H1 (cell line): Measurements from ENCODE around the gene SYNJ2. TPM values are rescaled to one million over a fixed set of nuclear protein-coding genes. Genes with fewer than 3 reads are reported as not detected.

Experiments
- CTCF ChIA-PET: fragments of 300-600 bp; sonication (Branson Sonifier 250); formaldehyde crosslinking; loops from one replicate; lab custom pipeline; 2021; ENCODE audit not compliant: partially characterized antibody; lab: Charles Lee
- POLR2A ChIA-PET: fragments of 300-600 bp; sonication (Branson Sonifier 250); formaldehyde crosslinking; loops from one replicate; lab custom pipeline; 2021; ENCODE audit warnings: inconsistent platforms; ENCODE audit not compliant: partially characterized antibody; lab: Charles Lee
- DNase-seq, 2 experiments: peaks; one replicate each; pipeline versions ENCODE4 v3.0.0 to v3.0.0-alpha.2; 2010 to 2022; ENCODE audit warnings: low spot score in 2 of 2, low read depth in 1 of 2, mixed read lengths in 1 of 2
- FAIRE-seq: peaks from 2 replicates; lab custom pipeline; 2011; peaks lifted over from hg19 to GRCh38; lab: Jason Lieb, UNC
- H2AFZ ChIP-seq: 2 replicates; pipeline ENCODE4 v1.8.1; 2012; ENCODE audit warnings: low read length, inconsistent platforms
- H2AK5ac ChIP-seq: 2 replicates; pipeline ENCODE4 v1.6.1; 2013; ENCODE audit warnings: low read depth, low read length
- H2BK120ac ChIP-seq: replicated peaks from 2 replicates; pipeline ENCODE3; 2013; ENCODE audit warnings: low read depth, low read length, inconsistent platforms
- H2BK12ac ChIP-seq: 2 replicates; pipeline ENCODE4 v1.6.1; 2013; ENCODE audit warnings: low read depth, low read length
- H2BK15ac ChIP-seq: 2 replicates; pipeline ENCODE4 v1.6.1; 2013; ENCODE audit warnings: low read length
- H2BK20ac ChIP-seq: 2 replicates; pipeline ENCODE4 v1.6.1; 2013; ENCODE audit warnings: low read length
- H2BK5ac ChIP-seq: 2 replicates; pipeline ENCODE4 v1.6.1; 2013; ENCODE audit warnings: low read depth, low read length
- H3K14ac ChIP-seq: 2 replicates; pipeline ENCODE4 v1.6.1; 2013; ENCODE audit warnings: inconsistent platforms; ENCODE audit not compliant: insufficient read length
- H3K18ac ChIP-seq: 2 replicates; pipeline ENCODE4 v1.6.1; 2013; ENCODE audit warnings: low read length; ENCODE audit errors: extremely low read depth
- H3K23ac ChIP-seq: 2 replicates; pipeline ENCODE4 v1.6.1; 2013; ENCODE audit warnings: inconsistent platforms; ENCODE audit not compliant: insufficient read length
- H3K23me2 ChIP-seq: 2 replicates; pipeline ENCODE4 v1.6.1; 2013; ENCODE audit warnings: low read depth, low read length
- H3K27ac ChIP-seq: 2 replicates; pipeline ENCODE4 v1.6.1; 2011; ENCODE audit warnings: low read depth, low read length, inconsistent platforms
- H3K27me3 ChIP-seq, 4 experiments: replicated peaks in 1 of 4; 1 replicate in 1 of 4; 2 replicates in 3 of 4; pipeline versions ENCODE4 v1.6.1 to v1.8.1; 2011 to 2013; ENCODE audit warnings: low read length in 3 of 4, mild to moderate bottlenecking in 3 of 4, inconsistent platforms in 2 of 4, mixed read lengths in 2 of 4, moderate library complexity in 1 of 4; ENCODE audit not compliant: control insufficient read depth in 3 of 4, insufficient read depth in 3 of 4; ENCODE audit errors: extremely low read depth in 1 of 4
- H3K36me3 ChIP-seq, 4 experiments: 2 replicates each; pipeline versions ENCODE4 v1.6.1 to v1.8.1; 2011 to 2013; ENCODE audit warnings: mild to moderate bottlenecking in 4 of 4, low read length in 3 of 4, moderate library complexity in 2 of 4, control low read depth in 1 of 4, inconsistent platforms in 1 of 4; ENCODE audit not compliant: insufficient read depth in 4 of 4, control insufficient read depth in 2 of 4
- H3K4ac ChIP-seq: replicated peaks from 2 replicates; pipeline ENCODE3; 2013; ENCODE audit warnings: low read length, low read depth, mixed read lengths, inconsistent platforms; ENCODE audit not compliant: insufficient read length
- H3K4me1 ChIP-seq, 4 experiments: replicated peaks in 1 of 4; 1 replicate in 1 of 4; 2 replicates in 3 of 4; pipeline versions ENCODE4 v1.6.1 to v1.8.1; 2011 to 2013; ENCODE audit warnings: low read length in 3 of 4, inconsistent platforms in 2 of 4, mixed read lengths in 1 of 4; ENCODE audit not compliant: insufficient read depth in 4 of 4, control insufficient read depth in 3 of 4
- H3K4me2 ChIP-seq, 2 experiments: 2 replicates each; pipeline versions ENCODE4 v1.6.1 to v1.8.1; 2011 to 2013; ENCODE audit warnings: low read depth in 2 of 2, low read length in 2 of 2, control low read depth in 1 of 2, inconsistent platforms in 1 of 2, mild to moderate bottlenecking in 1 of 2; ENCODE audit not compliant: insufficient read depth in 1 of 2
- H3K4me3 ChIP-seq, 4 experiments: fragments of 200-600, 300-600 bp in 1 of 4; sonication (generic), shearing (Covaris generic), sonication (Bioruptor Twin) in 1 of 4; 2 replicates each; pipeline versions ENCODE4 v1.5.1 to v1.8.1; 2011 to 2016; ENCODE audit warnings: low read length in 4 of 4, low read depth in 3 of 4, control low read depth in 2 of 4, inconsistent platforms in 2 of 4, mild to moderate bottlenecking in 2 of 4, mixed read lengths in 1 of 4, moderate library complexity in 1 of 4; ENCODE audit not compliant: insufficient read depth in 2 of 4; ENCODE audit errors: extremely low read depth in 1 of 4
- H3K56ac ChIP-seq: replicated peaks from 2 replicates; pipeline ENCODE3; 2013; ENCODE audit warnings: low read depth, mild to moderate bottlenecking, mixed read lengths, low read length, inconsistent platforms; ENCODE audit not compliant: insufficient read length
- H3K79me1 ChIP-seq: 2 replicates; pipeline ENCODE4 v1.6.1; 2013; ENCODE audit warnings: low read depth, low read length, control low read depth
- H3K79me2 ChIP-seq, 2 experiments: 2 replicates each; pipeline versions ENCODE4 v1.6.1 to v1.8.1; 2012 to 2013; ENCODE audit warnings: low read length in 2 of 2, mild to moderate bottlenecking in 2 of 2, inconsistent platforms in 1 of 2; ENCODE audit not compliant: insufficient read depth in 2 of 2, control insufficient read depth in 1 of 2
- H3K9ac ChIP-seq, 4 experiments: replicated peaks in 1 of 4; 1 replicate in 1 of 4; 2 replicates in 3 of 4; pipeline versions ENCODE4 v1.6.1 to v1.8.1; 2011 to 2013; ENCODE audit warnings: low read depth in 3 of 4, low read length in 3 of 4, control low read depth in 2 of 4, mild to moderate bottlenecking in 2 of 4, moderate library complexity in 2 of 4, inconsistent platforms in 1 of 4; ENCODE audit errors: extremely low read depth in 1 of 4
- H3K9me3 ChIP-seq, 2 experiments: 2 replicates each; pipeline versions ENCODE4 v1.6.1 to v1.8.1; 2012 to 2013; ENCODE audit warnings: mild to moderate bottlenecking in 2 of 2, moderate library complexity in 2 of 2, control low read depth in 1 of 2, inconsistent platforms in 1 of 2, low read depth in 1 of 2, low read length in 1 of 2, mixed read lengths in 1 of 2; ENCODE audit not compliant: insufficient read depth in 2 of 2
- H4K20me1 ChIP-seq, 2 experiments: replicated peaks in 1 of 2; 2 replicates each; pipeline versions ENCODE3 to v1.8.1; 2011 to 2013; ENCODE audit warnings: inconsistent platforms in 2 of 2, low read length in 2 of 2, mild to moderate bottlenecking in 1 of 2; ENCODE audit not compliant: insufficient read depth in 2 of 2, control insufficient read depth in 1 of 2
- H4K5ac ChIP-seq: 2 replicates; pipeline ENCODE4 v1.6.1; 2013; ENCODE audit warnings: low read length, low read depth, mixed read lengths, inconsistent platforms; ENCODE audit not compliant: insufficient read length
- H4K8ac ChIP-seq: 2 replicates; pipeline ENCODE4 v1.8.0; 2013; ENCODE audit warnings: mild to moderate bottlenecking, moderate library complexity, low read length, inconsistent platforms; ENCODE audit not compliant: insufficient read depth; ENCODE audit errors: extremely low read depth
- H4K91ac ChIP-seq: replicated peaks from 2 replicates; pipeline ENCODE3; 2013; ENCODE audit warnings: low read length, mixed read lengths, inconsistent platforms; ENCODE audit not compliant: insufficient read length
- WGBS, 2 experiments: shearing (Covaris generic) in 1 of 2; methylation state at CpG; one replicate each; pipeline versions ENCODE4 v1.1.6 to v1.1.7; 2013 to 2015; ENCODE audit warnings: low lambda C conversion rate in 2 of 2, mixed read lengths in 2 of 2, inconsistent platforms in 1 of 2, low coverage in 1 of 2, missing lambda C conversion rate in 1 of 2; ENCODE audit not compliant: insufficient replicate concordance in 2 of 2, insufficient coverage in 1 of 2, insufficient read length in 1 of 2; ENCODE audit errors: extremely low coverage in 1 of 2, missing lambda C conversion rate in 1 of 2; 5-methylcytosine and 5-hydroxymethylcytosine counted together
- polyA plus RNA-seq, 7 experiments: library from polyadenylated mRNA; depleted of rRNA in 3 of 7; stranded (reverse) in 5 of 7; unstranded in 2 of 7; fragments of >200 nt in 5 of 7; fragments of 200-250 nt in 2 of 7; gene quantifications; 1 replicate in 5 of 7; 2 replicates in 1 of 7; 4 replicates in 1 of 7; pipeline versions ENCODE4 v1.2.1 to v1.2.3, GENCODE V29; 2011 to 2013; ENCODE audit warnings: missing spikeins in 2 of 7, mixed read lengths in 2 of 7
- total RNA-seq: library from RNA; stranded (reverse); fragmentation: NEBNext Ultra II Directional; extraction: Animal tissue kit (Norgen Biotek cat#: 25700); gene quantifications from 2 replicates; pipeline ENCODE4 v1.2.1, GENCODE V29; 2021
- TF ChIP-seq, protein P1 (sequence below): IDR thresholded peaks from 2 replicates; pipeline ENCODE4 v1.6.1; 2012; ENCODE audit warnings: inconsistent platforms

SYNJ2 gene
- total and polyA plus RNA-seq, 2 of the 8 experiments (the other 6 are each of a cell fraction or from before 2014, with no cell fraction given) = 3.7 to 13.9 TPM

DNA sequence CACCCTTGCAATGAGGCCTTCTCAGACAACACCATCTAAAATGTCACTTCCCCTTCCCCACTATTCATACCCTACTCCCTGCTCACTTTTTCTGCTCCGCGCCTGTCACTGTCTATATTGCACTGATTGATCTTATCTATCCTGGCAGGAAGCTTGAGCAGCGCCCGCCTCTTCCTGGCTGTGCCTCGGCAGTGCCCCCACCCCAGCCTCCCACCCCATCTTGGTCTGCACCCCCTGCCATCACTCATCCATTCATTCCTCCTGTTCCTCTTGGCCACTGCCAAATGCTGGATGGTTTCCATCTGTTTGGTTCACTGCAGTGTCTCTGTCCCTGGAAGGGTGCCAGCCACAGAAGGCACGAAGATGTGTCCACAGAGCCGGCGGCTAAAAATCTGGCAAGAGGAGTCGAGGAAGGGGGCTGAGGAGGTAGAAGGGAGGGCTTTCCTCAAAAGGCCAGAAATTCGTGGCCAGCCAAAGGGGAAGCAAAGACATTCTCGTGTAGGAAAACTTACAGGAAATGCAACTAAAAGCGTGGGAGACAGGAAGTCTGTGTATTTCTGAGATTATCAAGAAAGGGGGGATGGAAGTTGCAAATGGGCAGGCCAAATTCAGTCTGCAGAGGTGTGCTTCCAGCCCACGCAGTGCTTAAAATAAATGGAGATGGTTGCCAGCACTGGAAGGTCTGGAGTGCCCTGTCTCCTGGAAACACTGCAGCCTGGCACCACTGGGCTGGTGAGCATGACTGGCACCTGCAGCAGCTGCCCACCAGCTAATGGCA is 27.6 kb downstream of the SYNJ2 start:
- WGBS, 2 experiments = 92% methylated on average over 12 of the region's 13 CpGs; no CpG with 5 or more reads in 1 of the 2 experiments
- Histone ChIP-seq H2BK15ac (no peak overlapping the region), H3K79me2 (no peaks in the 10 kb centered on the region), H3K4ac (no peak overlapping the region), H2BK5ac (no peak overlapping the region), H4K8ac (peak overlapping the region; percentile 35), H4K91ac (no peak overlapping the region), H3K36me3 (no peaks in the 10 kb centered on the region), H3K18ac (no peak overlapping the region), H3K9me3 (no peaks in the 10 kb centered on the region), H2AK5ac (no peak overlapping the region), H3K14ac (no peak overlapping the region), H2BK12ac (no peak overlapping the region), H2AFZ (no peak overlapping the region), H4K20me1 (no peaks in the 10 kb centered on the region), H3K9ac (no peak overlapping the region), H3K23me2 (no peaks in the 10 kb centered on the region), H3K4me2 (no peak overlapping the region), H3K27me3 (no peaks in the 10 kb centered on the region), H4K5ac (no peak overlapping the region), H3K27ac (no peak overlapping the region), H3K4me3 (no peak overlapping the region), H3K23ac (no peak overlapping the region), H2BK20ac (no peak overlapping the region), H2BK120ac (no peak overlapping the region), H3K79me1 (peaks cover 2% of the 10 kb centered on the region; the same call in 1 of the 2 replicates), H3K4me1 (no peaks in the 10 kb centered on the region; a peak in 3 of 7 replicates), H3K56ac (no peak overlapping the region)
- ChIA-PET POLR2A (no interaction called here), CTCF (interaction anchor here (0.7 to 2.5 kb wide), 6 partner anchors 10 to 78 kb away, joined by 3 to 10 read pairs (median 4); no protein-coding TSS in a partner anchor)
- TF ChIP-seq, protein P1, sequence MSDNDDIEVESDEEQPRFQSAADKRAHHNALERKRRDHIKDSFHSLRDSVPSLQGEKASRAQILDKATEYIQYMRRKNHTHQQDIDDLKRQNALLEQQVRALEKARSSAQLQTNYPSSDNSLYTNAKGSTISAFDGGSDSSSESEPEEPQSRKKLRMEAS = no peak
- DNase-seq (no peak), FAIRE-seq (no peak)
